NT2/D1 (cell line): Measurements from ENCODE around the gene PALD1.

Source experiments
- DNase-seq: peaks from one replicate; pipeline ENCODE4 v3.0.0-alpha.2; 2011; ENCODE audit warnings: low read depth, low spot score
- H3K27me3 ChIP-seq: 2 replicates; pipeline ENCODE4 v1.6.0; 2011; ENCODE audit warnings: mild to moderate bottlenecking; ENCODE audit not compliant: insufficient read length, insufficient read depth
- H3K36me3 ChIP-seq: 2 replicates; pipeline ENCODE4 v1.6.1; 2011; ENCODE audit warnings: mild to moderate bottlenecking, low read length, mixed read lengths; ENCODE audit not compliant: insufficient read depth, insufficient read length
- H3K4me1 ChIP-seq: 2 replicates; pipeline ENCODE4 v1.5.1; 2011; ENCODE audit not compliant: insufficient read depth, insufficient read length
- H3K4me3 ChIP-seq: 2 replicates; pipeline ENCODE4 v1.5.1; 2011; ENCODE audit warnings: low read depth; ENCODE audit not compliant: insufficient read length
- H3K9ac ChIP-seq: 2 replicates; pipeline ENCODE4 v1.6.0; 2011; ENCODE audit warnings: low read depth; ENCODE audit not compliant: insufficient read length
- H3K9me3 ChIP-seq: 2 replicates; pipeline ENCODE4 v1.5.1; 2011; ENCODE audit warnings: mild to moderate bottlenecking, low read length; ENCODE audit not compliant: insufficient read depth
- SUZ12 ChIP-seq: IDR thresholded peaks from 2 replicates; pipeline ENCODE4 v1.6.1; 2011; ENCODE audit not compliant: insufficient read length, insufficient read depth; ENCODE audit errors: extremely low read depth
- YY1 ChIP-seq: IDR thresholded peaks from 2 replicates; pipeline ENCODE4 v1.6.1; 2011; ENCODE audit not compliant: insufficient read length, insufficient read depth
- ZNF274 ChIP-seq: IDR thresholded peaks from 2 replicates; pipeline ENCODE4 v1.6.1; 2011; ENCODE audit warnings: mild to moderate bottlenecking, low read depth, low read length

The PALD1 gene

GRCh38 chr10:70599791-70600190, 121.2 kb downstream of the PALD1 start:
- no peak for DNase-seq
- Histone ChIP-seq H3K27me3 (no peaks in the 10 kb centered on the region), H3K4me3 (no peak overlapping the region), H3K4me1 (peaks cover 4% of the 10 kb centered on the region), H3K9ac (no peak overlapping the region), H3K9me3 (no peaks in the 10 kb centered on the region), H3K36me3 (no peaks in the 10 kb centered on the region)
- TF ChIP-seq ZNF274: no peak
- TF ChIP-seq YY1: no peak
- TF ChIP-seq SUZ12: no peak

GRCh38 chr10:70600512-70601395, 122.2 kb downstream of the PALD1 start:
- no peak for DNase-seq
- H3K9me3 ChIP-seq: no peaks in the 10 kb centered on the region
- TF ChIP-seq ZNF274: no peak
- no peak for TF ChIP-seq YY1
- TF ChIP-seq SUZ12: no peak
- no peaks in the 10 kb centered on the region for H3K36me3 ChIP-seq
- no peaks in the 10 kb centered on the region for H3K27me3 ChIP-seq
- H3K9ac ChIP-seq: no peak overlapping the region
- no peak overlapping the region for H3K4me3 ChIP-seq
- peaks cover 4% of the 10 kb centered on the region for H3K4me1 ChIP-seq

GRCh38 chr10:70601746-70602145, 123.2 kb downstream of the PALD1 start:
- Histone ChIP-seq H3K9me3 (no peaks in the 10 kb centered on the region), H3K4me1 (peaks cover 3% of the 10 kb centered on the region), H3K27me3 (no peaks in the 10 kb centered on the region), H3K4me3 (no peak overlapping the region), H3K9ac (no peak overlapping the region), H3K36me3 (no peaks in the 10 kb centered on the region)
- TF ChIP-seq ZNF274 (no peak), YY1 (no peak), SUZ12 (no peak)
- DNase-seq: no peak

GRCh38 chr10:70602665-70603448, 124.3 kb downstream of the PALD1 start, which contains the start of gene PRF1:
TSS of gene PRF1 (minus strand) at chr10:70602741. CDS start at chr10:70600902, 1,839 bp downstream.
- Histone ChIP-seq H3K36me3 (no peaks in the 10 kb centered on the region), H3K27me3 (no peaks in the 10 kb centered on the region), H3K9ac (no peak within 1 kb of the TSS), H3K4me3 (no peak within 1 kb of the TSS), H3K9me3 (no peaks in the 10 kb centered on the region), H3K4me1 (no peaks in the 10 kb centered on the region)
- TF ChIP-seq ZNF274 (no peak), SUZ12 (no peak), YY1 (no peak)
- no peak for DNase-seq

- Histone ChIP-seq H3K9me3 (no peaks in the 10 kb centered on the region), H3K4me1 (no peaks in the 10 kb centered on the region), H3K27me3 (no peaks in the 10 kb centered on the region), H3K36me3 (no peaks in the 10 kb centered on the region), H3K4me3 (no peak overlapping the region), H3K9ac (no peak overlapping the region)
- TF ChIP-seq SUZ12 (no peak), YY1 (no peak), ZNF274 (no peak)
- no peak for DNase-seq
Observed at GRCh38 chr10:70603449-70603801, 124.9 kb downstream of the PALD1 start.

- no peaks in the 10 kb centered on the region for H3K9me3 ChIP-seq
- H3K9ac ChIP-seq: no peak overlapping the region
- no peak for DNase-seq
- no peak overlapping the region for H3K4me3 ChIP-seq
- no peak for TF ChIP-seq SUZ12
- TF ChIP-seq ZNF274: no peak
- no peak for TF ChIP-seq YY1
- H3K27me3 ChIP-seq: no peaks in the 10 kb centered on the region
- no peaks in the 10 kb centered on the region for H3K36me3 ChIP-seq
- H3K4me1 ChIP-seq: no peaks in the 10 kb centered on the region
Observed at GRCh38 chr10:70604106-70604505, 125.5 kb downstream of the PALD1 start.

- H3K4me1 ChIP-seq: no peaks in the 10 kb centered on the region
- TF ChIP-seq SUZ12: no peak
- no peak for TF ChIP-seq YY1
- no peak for TF ChIP-seq ZNF274
- no peak overlapping the region for H3K4me3 ChIP-seq
- H3K27me3 ChIP-seq: no peaks in the 10 kb centered on the region
- H3K36me3 ChIP-seq: no peaks in the 10 kb centered on the region
- DNase-seq: no peak
- no peak overlapping the region for H3K9ac ChIP-seq
- no peaks in the 10 kb centered on the region for H3K9me3 ChIP-seq
Observed at GRCh38 chr10:70605161-70605560, 126.6 kb downstream of the PALD1 start.
